Natural killer cell (primary cell): Measurements from ENCODE around the gene KLK13. TPM values are rescaled to one million over a fixed set of nuclear protein-coding genes. Genes with fewer than 3 reads are reported as not detected.

Experiments used
- ATAC-seq, 3 donors: fragments of 150-1000 bp in 2 of 3; fragments of 200-7000 bp in 1 of 3; cut with Tn5 transposase; 1 replicate in 1 of 3; 2 replicates in 2 of 3; pipeline ENCODE4 v1.10.0; 2021; ENCODE audit warnings: mild to moderate bottlenecking in 2 of 3, moderate library complexity in 2 of 3
- DNase-seq, 2 donors: peaks; one replicate each; pipeline versions ENCODE4 v3.0.0 to v3.0.0-alpha.2; 2013 to 2021; ENCODE audit warnings: mixed read lengths in 1 of 2
- H3K27ac ChIP-seq: one replicate; pipeline ENCODE4 v1.5.1; 2013; ENCODE audit warnings: mild to moderate bottlenecking, low read length
- H3K27me3 ChIP-seq: one replicate; pipeline ENCODE4 v1.6.1; 2013; ENCODE audit warnings: low read length; ENCODE audit not compliant: control insufficient read depth, insufficient read depth
- H3K36me3 ChIP-seq: one replicate; pipeline ENCODE4 v1.6.1; 2013; ENCODE audit warnings: low read length; ENCODE audit not compliant: control insufficient read depth, insufficient read depth
- H3K4me1 ChIP-seq: one replicate; pipeline ENCODE4 v1.6.1; 2013; ENCODE audit warnings: low read length; ENCODE audit not compliant: control insufficient read depth, insufficient read depth
- H3K4me3 ChIP-seq: one replicate; pipeline ENCODE4 v1.5.1; 2013; ENCODE audit warnings: low read length
- H3K9me3 ChIP-seq: one replicate; pipeline ENCODE4 v1.6.1; 2013; ENCODE audit warnings: low read length; ENCODE audit not compliant: control insufficient read depth, insufficient read depth
- H3K27ac Mint-ChIP-seq, 2 donors: one replicate each; pipeline ENCODE4 v1.8.0; 2022; ENCODE audit warnings: mild to moderate bottlenecking in 2 of 2, mixed read lengths in 2 of 2, moderate library complexity in 1 of 2
- H3K27me3 Mint-ChIP-seq, 2 donors: one replicate each; pipeline ENCODE4 v1.8.0; 2022; ENCODE audit warnings: low read depth in 2 of 2, mixed read lengths in 2 of 2
- H3K36me3 Mint-ChIP-seq: one replicate; pipeline ENCODE4 v1.8.0; 2022; ENCODE audit warnings: mixed read lengths
- H3K4me1 Mint-ChIP-seq, 2 donors: one replicate each; pipeline ENCODE4 v1.8.0; 2022; ENCODE audit warnings: mixed read lengths in 2 of 2
- H3K4me3 Mint-ChIP-seq: one replicate; pipeline ENCODE4 v1.8.0; 2022; ENCODE audit warnings: mild to moderate bottlenecking, moderate library complexity, mixed read lengths
- H3K9me3 Mint-ChIP-seq, 2 donors: one replicate each; pipeline ENCODE4 v1.8.0; 2022; ENCODE audit warnings: mixed read lengths in 2 of 2
- CTCF ChIP-seq: fragments of 200-600 bp; IDR thresholded peaks from one replicate; pipeline ENCODE4 v1.8.0; 2022; ENCODE audit warnings: antibody characterized with exemption
- WGBS: methylation state at CpG from one replicate; pipeline ENCODE4 v1.1.7; 2013; ENCODE audit warnings: missing lambda C conversion rate; ENCODE audit not compliant: insufficient coverage; 5-methylcytosine and 5-hydroxymethylcytosine counted together
- intact Hi-C: fragments of 100-400 bp; cut with micrococcal nuclease; formaldehyde crosslinking; loops from one replicate; pipeline ENCODE4 v1.14.2; 2022
- total RNA-seq, 4 donors: library from RNA; stranded (reverse); fragments of 120-200 nt in 1 of 4; gene quantifications; one replicate each; pipeline versions ENCODE4 v1.2.3 to v1.2.4, GENCODE V29; 2013 to 2022

The KLK13 gene
- total RNA-seq, 3 donors from 2014 or later (not counting 1 experiment from before 2014, with no cell fraction given), result not detected

DNA sequence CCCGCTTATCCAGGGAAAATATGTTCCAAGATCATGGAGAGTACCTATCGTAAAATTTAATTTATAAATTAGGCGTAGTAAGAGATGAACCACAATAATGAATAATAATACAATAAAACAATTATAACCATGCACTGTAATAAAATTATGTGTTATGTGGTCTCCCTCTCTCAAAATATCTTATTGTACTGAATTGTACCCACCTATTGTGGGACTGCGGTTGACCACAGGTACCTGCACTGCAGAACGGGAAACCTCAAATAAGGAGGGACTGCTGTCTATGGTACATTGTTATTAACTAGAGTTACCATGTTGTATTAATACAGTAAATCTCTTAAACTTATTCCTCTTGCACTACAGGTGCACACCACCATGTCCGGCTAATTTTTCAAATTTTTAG is 24.7 kb downstream of the KLK13 start:
- Histone ChIP-seq H3K4me1 (no peaks in the 10 kb centered on the region), H3K27me3 (no peaks in the 10 kb centered on the region), H3K27ac (no peak overlapping the region), H3K36me3 (no peaks in the 10 kb centered on the region), H3K9me3 (no peaks in the 10 kb centered on the region), H3K4me3 (no peak overlapping the region)
- WGBS, result 87% methylated on average over 3 of the region's 6 CpGs
- Mint-ChIP-seq H3K4me3 (no peak overlapping the region), H3K4me1 (no peaks in the 10 kb centered on the region), H3K36me3 (no peaks in the 10 kb centered on the region), H3K27ac (no peak overlapping the region), H3K9me3 (no peaks in the 10 kb centered on the region), H3K27me3 (peaks cover 3 to 7% of the 10 kb centered on the region in 2 donors)
- ATAC-seq (no peak), DNase-seq (no peak)
- intact Hi-C loops, result no loop called here
- TF ChIP-seq CTCF, result no peak

- 68% methylated on average over 9 of the region's 9 CpGs for WGBS
- TF ChIP-seq CTCF, result no peak
- no peak for ATAC-seq
Measured at GRCh38 chr19:51036519-51036918, 28.4 kb downstream of the KLK13 start.

DNA sequence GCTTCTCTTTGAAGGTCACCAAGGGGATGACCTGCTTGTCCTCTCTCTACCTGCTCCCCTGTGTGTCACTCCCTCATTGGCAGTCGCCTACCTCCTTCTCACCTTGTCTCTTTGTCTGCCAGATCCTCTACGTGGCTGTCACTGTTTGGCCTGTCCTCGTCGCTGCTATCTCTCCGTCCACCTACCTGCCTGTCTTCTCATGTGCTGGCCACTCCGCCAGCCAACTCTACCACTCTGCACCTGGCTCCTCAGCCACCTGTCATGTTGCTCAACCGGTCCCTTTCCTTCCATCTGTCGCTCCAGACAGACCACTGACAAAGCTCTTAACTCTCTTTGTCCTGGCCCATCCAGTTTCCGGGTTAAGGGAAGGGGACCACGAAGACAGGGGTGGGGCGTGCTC is 30.2 kb downstream of the KLK13 start, which contains the start of gene KLK12:
Gene KLK12 (minus strand): TSS at position 299 of the 400 bp plus-strand sequence. CDS start 381 bp downstream, outside the sequence.
- no peak within 1 kb of the TSS for H3K27ac Mint-ChIP-seq
- H3K27me3 Mint-ChIP-seq, result peaks cover 28 to 29% of the 10 kb centered on the region in 2 donors
- no peaks in the 10 kb centered on the region for H3K9me3 ChIP-seq
- H3K27ac ChIP-seq, result no peak within 1 kb of the TSS
- H3K27me3 ChIP-seq, result no peaks in the 10 kb centered on the region
- no peak for TF ChIP-seq CTCF
- no peaks in the 10 kb centered on the region for H3K36me3 ChIP-seq
- no peaks in the 10 kb centered on the region for H3K4me1 ChIP-seq
- no peaks in the 10 kb centered on the region for H3K9me3 Mint-ChIP-seq
- H3K4me1 Mint-ChIP-seq, result no peaks in the 10 kb centered on the region
- intact Hi-C loops, result no loop called here
- H3K36me3 Mint-ChIP-seq, result no peaks in the 10 kb centered on the region
- 55% methylated on average over 10 of the region's 11 CpGs for WGBS
- H3K4me3 ChIP-seq, result no peak within 1 kb of the TSS
- ATAC-seq, result no peak
- H3K4me3 Mint-ChIP-seq, result no peak within 1 kb of the TSS
- no peak for DNase-seq

More at GRCh38 chr19:51036519-51036918, 28.4 kb downstream of the KLK13 start:
- no peaks in the 10 kb centered on the region for H3K36me3 Mint-ChIP-seq
- no peak overlapping the region for H3K27ac Mint-ChIP-seq
- H3K36me3 ChIP-seq, result no peaks in the 10 kb centered on the region
- intact Hi-C loops, result no loop called here
- no peaks in the 10 kb centered on the region for H3K9me3 ChIP-seq
- peaks cover 18 to 21% of the 10 kb centered on the region in 2 donors for H3K27me3 Mint-ChIP-seq
- H3K4me1 Mint-ChIP-seq, result no peaks in the 10 kb centered on the region
- H3K9me3 Mint-ChIP-seq, result no peaks in the 10 kb centered on the region
- H3K27me3 ChIP-seq, result no peaks in the 10 kb centered on the region
- no peaks in the 10 kb centered on the region for H3K4me1 ChIP-seq
- no peak overlapping the region for H3K27ac ChIP-seq
- DNase-seq, result no peak
- no peak overlapping the region for H3K4me3 ChIP-seq
- H3K4me3 Mint-ChIP-seq, result no peak overlapping the region

DNA sequence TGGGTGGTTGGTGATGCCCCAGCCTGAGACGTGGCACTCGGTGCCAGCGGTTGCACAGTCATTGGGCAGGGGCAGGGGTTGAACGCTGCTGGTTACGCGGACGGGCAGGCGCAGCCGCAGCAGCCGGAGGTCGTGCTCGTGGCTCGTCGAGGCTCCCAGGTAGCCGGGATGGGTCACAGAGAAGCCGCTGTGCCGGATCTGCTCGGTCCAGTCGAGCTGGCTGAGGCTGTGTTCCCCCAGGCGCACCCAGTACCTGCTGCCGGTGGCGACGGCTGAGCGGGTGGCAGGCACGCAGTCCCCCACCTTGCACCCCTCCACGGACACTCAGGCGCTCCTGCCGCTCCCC is 33.0 kb downstream of the KLK13 start:
- Mint-ChIP-seq H3K4me3 (no peak overlapping the region), H3K27ac (no peak overlapping the region), H3K9me3 (no peaks in the 10 kb centered on the region), H3K27me3 (peaks cover 28 to 35% of the 10 kb centered on the region in 2 donors), H3K36me3 (no peaks in the 10 kb centered on the region), H3K4me1 (no peaks in the 10 kb centered on the region)
- no peak for ATAC-seq
- no peak overlapping the region for H3K4me3 ChIP-seq
- H3K4me1 ChIP-seq, result no peaks in the 10 kb centered on the region
- DNase-seq, result no peak
- H3K27me3 ChIP-seq, result no peaks in the 10 kb centered on the region
- H3K27ac ChIP-seq, result no peak overlapping the region
- TF ChIP-seq CTCF, result no peak
- H3K36me3 ChIP-seq, result no peaks in the 10 kb centered on the region
- H3K9me3 ChIP-seq, result no peaks in the 10 kb centered on the region
- 90% methylated on average over 28 of the region's 28 CpGs for WGBS
- intact Hi-C loops, result no loop called here
